HL-60 (cell line): ENCODE results near the gene MME.
"Not testable (repeated sequence)": the region's sequence is repeated elsewhere in the genome, so short reads cannot be mapped to it uniquely, and the experiment has no call there.

Source experiments
- DNase-seq, 2 experiments: peaks; one replicate each; pipeline ENCODE4 v3.0.0-alpha.2; 2010 to 2020; ENCODE audit warnings: low read depth in 1 of 2, low spot score in 1 of 2
- H3K27ac ChIP-seq: fragments of 250-450 bp; sonication (Bioruptor Pico); replicated peaks from 2 replicates; pipeline ENCODE4 v1.5.1; 2020; ENCODE audit warnings: mild to moderate bottlenecking, moderate library complexity
- H3K27me3 ChIP-seq: fragments of 250-450 bp; sonication (Bioruptor Pico); 2 replicates; pipeline ENCODE4 v1.5.1; 2021; ENCODE audit warnings: mild to moderate bottlenecking, moderate library complexity; ENCODE audit not compliant: insufficient read depth, poor library complexity, severe bottlenecking
- H3K4me3 ChIP-seq: replicated peaks from 2 replicates; pipeline ENCODE4 v1.5.1; 2011; ENCODE audit warnings: mild to moderate bottlenecking, control low read depth, low read length; ENCODE audit not compliant: insufficient read depth
- CTCF ChIP-seq: IDR thresholded peaks from one replicate; pipeline ENCODE4 v1.5.1; 2011; ENCODE audit warnings: low read length, control low read depth, inconsistent platforms; ENCODE audit not compliant: insufficient read depth
- GABPA ChIP-seq: IDR thresholded peaks from 2 replicates; pipeline ENCODE4 v1.6.1; 2012; ENCODE audit warnings: low read depth
- POLR2AphosphoS5 ChIP-seq: IDR thresholded peaks from 2 replicates; pipeline ENCODE4 v1.6.1; 2012; ENCODE audit warnings: low read depth
- SPI1 ChIP-seq: IDR thresholded peaks from 2 replicates; pipeline ENCODE4 v1.6.1; 2012; ENCODE audit warnings: low read depth, mild to moderate bottlenecking, borderline replicate concordance
- TF ChIP-seq, protein P1 (sequence below): IDR thresholded peaks from 2 replicates; pipeline ENCODE4 v1.6.1; 2012; ENCODE audit warnings: low read depth; ENCODE audit not compliant: insufficient replicate concordance

Gene MME

GRCh38 chr3:155211266-155211665, 131.1 kb downstream of the MME start:
- TF ChIP-seq SPI1 = no peak
- TF ChIP-seq CTCF = no peak
- TF ChIP-seq, protein P1, sequence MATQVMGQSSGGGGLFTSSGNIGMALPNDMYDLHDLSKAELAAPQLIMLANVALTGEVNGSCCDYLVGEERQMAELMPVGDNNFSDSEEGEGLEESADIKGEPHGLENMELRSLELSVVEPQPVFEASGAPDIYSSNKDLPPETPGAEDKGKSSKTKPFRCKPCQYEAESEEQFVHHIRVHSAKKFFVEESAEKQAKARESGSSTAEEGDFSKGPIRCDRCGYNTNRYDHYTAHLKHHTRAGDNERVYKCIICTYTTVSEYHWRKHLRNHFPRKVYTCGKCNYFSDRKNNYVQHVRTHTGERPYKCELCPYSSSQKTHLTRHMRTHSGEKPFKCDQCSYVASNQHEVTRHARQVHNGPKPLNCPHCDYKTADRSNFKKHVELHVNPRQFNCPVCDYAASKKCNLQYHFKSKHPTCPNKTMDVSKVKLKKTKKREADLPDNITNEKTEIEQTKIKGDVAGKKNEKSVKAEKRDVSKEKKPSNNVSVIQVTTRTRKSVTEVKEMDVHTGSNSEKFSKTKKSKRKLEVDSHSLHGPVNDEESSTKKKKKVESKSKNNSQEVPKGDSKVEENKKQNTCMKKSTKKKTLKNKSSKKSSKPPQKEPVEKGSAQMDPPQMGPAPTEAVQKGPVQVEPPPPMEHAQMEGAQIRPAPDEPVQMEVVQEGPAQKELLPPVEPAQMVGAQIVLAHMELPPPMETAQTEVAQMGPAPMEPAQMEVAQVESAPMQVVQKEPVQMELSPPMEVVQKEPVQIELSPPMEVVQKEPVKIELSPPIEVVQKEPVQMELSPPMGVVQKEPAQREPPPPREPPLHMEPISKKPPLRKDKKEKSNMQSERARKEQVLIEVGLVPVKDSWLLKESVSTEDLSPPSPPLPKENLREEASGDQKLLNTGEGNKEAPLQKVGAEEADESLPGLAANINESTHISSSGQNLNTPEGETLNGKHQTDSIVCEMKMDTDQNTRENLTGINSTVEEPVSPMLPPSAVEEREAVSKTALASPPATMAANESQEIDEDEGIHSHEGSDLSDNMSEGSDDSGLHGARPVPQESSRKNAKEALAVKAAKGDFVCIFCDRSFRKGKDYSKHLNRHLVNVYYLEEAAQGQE = no peak
- TF ChIP-seq GABPA = no peak
- no peak for TF ChIP-seq POLR2AphosphoS5
- Histone ChIP-seq H3K27me3 (peaks cover 4% of the 10 kb centered on the region), H3K4me3 (no peak overlapping the region), H3K27ac (no peak overlapping the region)
- DNase-seq = no peak

DNA sequence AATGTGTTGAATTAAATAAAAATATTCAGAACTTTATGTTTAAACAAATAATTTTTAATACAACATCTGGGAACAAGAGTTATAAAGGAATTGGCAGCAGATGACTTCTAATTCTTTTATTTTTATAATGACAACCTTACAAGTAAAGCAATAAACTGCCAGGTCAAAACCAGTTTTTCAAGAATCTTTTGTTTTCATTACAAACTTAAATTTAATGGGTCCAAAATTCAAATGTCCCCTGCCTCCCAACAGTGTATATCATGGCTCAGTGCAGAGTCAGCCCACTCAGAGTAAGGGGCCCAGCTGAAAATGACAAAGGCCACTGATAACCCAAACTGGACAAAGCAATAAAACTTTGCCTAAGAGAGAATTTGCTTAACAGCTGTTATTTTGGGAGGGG, 131.8 kb downstream of the MME start:
- Histone ChIP-seq H3K27me3 (peaks cover under 1% of the 10 kb centered on the region), H3K27ac (no peak overlapping the region), H3K4me3 (no peak overlapping the region)
- TF ChIP-seq POLR2AphosphoS5 (no peak), GABPA (no peak), SPI1 (no peak), CTCF (no peak)
- TF ChIP-seq, protein P1 = no peak
- no peak for DNase-seq

- H3K4me3 ChIP-seq, H3K27ac ChIP-seq, DNase-seq, H3K27me3 ChIP-seq: not testable (repeated sequence)
Observed at GRCh38 chr3:155216007-155216406, 135.9 kb downstream of the MME start.

DNA sequence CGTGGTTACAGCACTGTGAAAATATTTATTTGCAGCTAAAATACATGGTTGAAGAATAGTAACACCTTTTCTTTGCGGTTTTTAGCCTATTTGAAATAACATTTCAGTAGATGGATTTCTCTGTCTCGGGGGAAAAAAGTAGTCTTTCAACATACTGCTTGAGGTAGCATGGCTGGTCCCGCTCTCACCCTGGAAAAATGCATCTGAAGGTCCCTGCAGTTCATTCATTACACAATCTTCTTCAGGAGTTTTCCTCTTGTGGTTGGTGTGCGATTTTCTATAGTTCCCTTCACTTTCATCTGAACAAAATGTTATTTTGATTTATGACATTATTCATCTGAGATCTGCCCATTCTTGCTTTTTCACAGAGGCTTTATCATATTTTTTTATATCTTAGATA, 137.5 kb downstream of the MME start:
- Histone ChIP-seq H3K27me3 (no peaks in the 10 kb centered on the region), H3K27ac (no peak overlapping the region), H3K4me3 (no peak overlapping the region)
- DNase-seq = no peak
- no peak for TF ChIP-seq CTCF
- TF ChIP-seq, protein P1 = no peak
